ENCODE data around the gene EPS8L2.

The EPS8L2 gene

GRCh38 chr11:742571-743201 lies 36.7 kb downstream of the EPS8L2 start:
- H3K4me3 ChIP-seq, result no peak overlapping the region
- peaks cover 5 to 13% (median 10%) of the 10 kb centered on the region in 11 experiments; a peak in 20 of 22 replicates for H3K27me3 ChIP-seq
- no peaks in the 10 kb centered on the region for H3K9me3 ChIP-seq (replicated peaks in 1 of 11)
- H3K4me1 ChIP-seq, result peaks cover 15 to 24% (median 19%) of the 10 kb centered on the region in 10 experiments
- H4K20me1 ChIP-seq, result peaks cover 0 to 4% (median 0%) of the 10 kb centered on the region in 11 experiments; a peak in 3 of 22 replicates
- H3K9ac ChIP-seq, result no peak overlapping the region
- no peak for TF ChIP-seq Cebpa-rat (IDR thresholded peaks at IDR 0.05)
- no peaks in the 10 kb centered on the region for H3K36me3 ChIP-seq
- H3K27ac ChIP-seq, result no peak overlapping the region
- H3K4me2 ChIP-seq, result no peak overlapping the region

- Histone ChIP-seq H3K4me2 (peak overlapping the region in 6 of 11 experiments; percentile 11 to 99 (median 93); a peak in 4 of 22 replicates), H3K27ac (no peak overlapping the region), H4K20me1 (peaks cover 12 to 30% (median 17%) of the 10 kb centered on the region in 11 experiments), H3K9me3 (replicated peaks in 1 of 11) (no peaks in the 10 kb centered on the region), H3K9ac (no peak overlapping the region), H3K4me3 (no peak overlapping the region), H3K4me1 (peaks cover 27 to 38% (median 32%) of the 10 kb centered on the region in 10 experiments), H3K27me3 (no peaks in the 10 kb centered on the region), H3K36me3 (peaks cover 0 to 11% (median 6%) of the 10 kb centered on the region in 11 experiments; a peak in 11 of 22 replicates)
- no peak for TF ChIP-seq Cebpa-rat (IDR thresholded peaks at IDR 0.05)
Measured at GRCh38 chr11:745428-745827, 39.4 kb downstream of the EPS8L2 start.

- Histone ChIP-seq H3K9ac (peak overlapping the region; percentile 93 to 99 (median 98)), H3K27me3 (no peaks in the 10 kb centered on the region), H3K4me2 (peak overlapping the region; percentile 86 to 99 (median 95)), H3K4me3 (peak overlapping the region; percentile 88 to 100 (median 94)), H3K9me3 (replicated peaks in 1 of 11) (no peaks in the 10 kb centered on the region), H4K20me1 (peaks cover 23 to 41% (median 28%) of the 10 kb centered on the region in 11 experiments), H3K4me1 (peaks cover 33 to 48% (median 39%) of the 10 kb centered on the region in 10 experiments), H3K36me3 (peaks cover 0 to 22% (median 17%) of the 10 kb centered on the region in 11 experiments; a peak in 16 of 22 replicates), H3K27ac (peak overlapping the region in 9 of 11 experiments; percentile 92 to 99 (median 98); a peak in 18 of 22 replicates)
- no peak for TF ChIP-seq Cebpa-rat (IDR thresholded peaks at IDR 0.05)
Measured at GRCh38 chr11:746289-747157, 40.5 kb downstream of the EPS8L2 start.

GRCh38 chr11:747158-748006 lies 41.4 kb downstream of the EPS8L2 start, which contains the start of gene TALDO1:
TSS of gene TALDO1 (plus strand) at chr11:747464. CDS start at chr11:747482, 18 bp downstream.
- H3K27me3 ChIP-seq, result no peaks in the 10 kb centered on the region
- peak within 1 kb of the TSS; percentile 88 to 99 (median 96) for H3K4me2 ChIP-seq
- H3K4me1 ChIP-seq, result peaks cover 33 to 48% (median 39%) of the 10 kb centered on the region in 10 experiments
- H3K27ac ChIP-seq, result peak within 1 kb of the TSS; percentile 86 to 99 (median 97)
- no peak for TF ChIP-seq Cebpa-rat (IDR thresholded peaks at IDR 0.05)
- H3K9me3 ChIP-seq (replicated peaks in 1 of 11), result no peaks in the 10 kb centered on the region
- H3K9ac ChIP-seq, result peak within 1 kb of the TSS; percentile 93 to 99 (median 98)
- H3K4me3 ChIP-seq, result peak within 1 kb of the TSS; percentile 88 to 100 (median 94)
- peaks cover 8 to 30% (median 24%) of the 10 kb centered on the region in 11 experiments for H3K36me3 ChIP-seq
- peaks cover 32 to 49% (median 37%) of the 10 kb centered on the region in 11 experiments for H4K20me1 ChIP-seq

GRCh38 chr11:748007-748359 lies 42.0 kb downstream of the EPS8L2 start:
- Histone ChIP-seq H3K9ac (peak overlapping the region; percentile 93 to 99 (median 98)), H3K4me3 (peak overlapping the region; percentile 88 to 100 (median 94)), H3K9me3 (replicated peaks in 1 of 11) (no peaks in the 10 kb centered on the region), H4K20me1 (peaks cover 38 to 55% (median 43%) of the 10 kb centered on the region in 11 experiments), H3K27me3 (no peaks in the 10 kb centered on the region), H3K27ac (peak overlapping the region; percentile 86 to 99 (median 97)), H3K4me1 (peaks cover 30 to 51% (median 39%) of the 10 kb centered on the region in 10 experiments), H3K4me2 (peak overlapping the region; percentile 88 to 99 (median 96)), H3K36me3 (peaks cover 15 to 36% (median 30%) of the 10 kb centered on the region in 11 experiments)
- no peak for TF ChIP-seq Cebpa-rat (IDR thresholded peaks at IDR 0.05)

- Histone ChIP-seq H4K20me1 (peaks cover 54 to 73% (median 60%) of the 10 kb centered on the region in 11 experiments), H3K4me3 (peak overlapping the region in 8 of 10 experiments; percentile 88 to 99 (median 93); a peak in 15 of 20 replicates), H3K9me3 (replicated peaks in 1 of 11) (no peaks in the 10 kb centered on the region), H3K27me3 (no peaks in the 10 kb centered on the region), H3K4me2 (peak overlapping the region; percentile 88 to 99 (median 96)), H3K9ac (peak overlapping the region; percentile 93 to 99 (median 98); a peak in 20 of 22 replicates), H3K4me1 (peaks cover 30 to 58% (median 39%) of the 10 kb centered on the region in 10 experiments), H3K36me3 (peaks cover 15 to 53% (median 47%) of the 10 kb centered on the region in 11 experiments), H3K27ac (peak overlapping the region in 10 of 11 experiments; percentile 86 to 99 (median 98); a peak in 19 of 22 replicates)
- TF ChIP-seq Cebpa-rat (IDR thresholded peaks at IDR 0.05), result no peak
Measured at GRCh38 chr11:749731-750130, 43.7 kb downstream of the EPS8L2 start.

GRCh38 chr11:760236-760635 lies 54.2 kb downstream of the EPS8L2 start:
- TF ChIP-seq Cebpa-rat (IDR thresholded peaks at IDR 0.05), result no peak
- Histone ChIP-seq H3K36me3 (peaks cover 95 to 98% (median 97%) of the 10 kb centered on the region in 11 experiments), H3K4me2 (0 out of 22 replicates have a peak overlapping the region, but pooled peaks of 1 of the 11 experiments have one; percentile 14), H3K4me3 (no peak overlapping the region), H3K9ac (peak overlapping the region in 4 of 11 experiments; percentile 8 to 55 (median 36); a peak in 2 of 22 replicates), H4K20me1 (peaks cover 55 to 99% (median 97%) of the 10 kb centered on the region in 11 experiments), H3K4me1 (peaks cover 0 to 19% (median 2%) of the 10 kb centered on the region in 10 experiments; a peak in 9 of 20 replicates), H3K9me3 (replicated peaks in 1 of 11) (no peaks in the 10 kb centered on the region), H3K27ac (no peak overlapping the region), H3K27me3 (no peaks in the 10 kb centered on the region)

Data from BLaER1 treated with 17β-estradiol and CSF1 and Interleukin-3, amounts not matched to agents 10 nM and 100 nM (cell line).